HS-5 (cell line): Measurements from ENCODE around the gene UBE2G1.
"Not testable (repeated sequence)": the region's sequence is repeated elsewhere in the genome, so short reads cannot be mapped to it uniquely, and the experiment has no call there.

Experiments used
- DNase-seq: peaks from one replicate; pipeline ENCODE4 v3.0.0-alpha.2; 2012; ENCODE audit warnings: low read depth

The UBE2G1 gene

DNA sequence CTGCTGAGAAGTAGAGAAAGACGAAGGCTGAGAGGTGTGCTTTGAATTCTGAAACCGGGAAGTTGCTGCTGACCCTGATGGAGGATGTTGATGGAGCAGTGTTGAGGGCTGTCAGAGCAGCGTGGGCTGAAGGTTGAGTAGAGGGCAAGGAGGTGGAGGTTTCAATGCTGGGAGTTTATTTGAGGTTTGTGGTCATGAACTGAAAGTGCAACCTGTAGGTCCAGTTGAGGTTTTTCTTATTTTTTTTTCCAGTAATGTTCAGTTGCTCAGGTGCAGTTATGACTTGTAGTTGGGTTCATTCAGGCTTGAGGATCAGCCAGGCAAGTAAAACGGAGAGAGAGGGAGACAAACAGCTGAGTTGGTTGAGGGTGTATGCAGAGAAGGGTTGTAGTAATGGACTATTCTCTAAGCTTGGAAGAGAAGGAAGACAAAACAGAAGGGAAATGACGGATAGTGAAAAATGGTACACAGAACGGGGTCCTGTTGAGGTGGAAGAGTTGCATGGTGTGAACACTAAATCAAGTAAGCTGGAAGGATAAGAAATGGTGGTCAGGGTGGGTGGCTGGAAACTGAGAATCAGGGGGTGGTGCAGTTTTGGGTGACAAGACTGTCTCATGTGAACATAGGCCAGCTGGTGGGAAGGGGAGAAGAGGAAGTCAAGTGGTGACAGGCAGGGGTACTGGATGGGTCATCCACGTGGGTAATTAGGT is 8.7 kb upstream of the UBE2G1 start:
- DNase-seq, result no peak

DNA sequence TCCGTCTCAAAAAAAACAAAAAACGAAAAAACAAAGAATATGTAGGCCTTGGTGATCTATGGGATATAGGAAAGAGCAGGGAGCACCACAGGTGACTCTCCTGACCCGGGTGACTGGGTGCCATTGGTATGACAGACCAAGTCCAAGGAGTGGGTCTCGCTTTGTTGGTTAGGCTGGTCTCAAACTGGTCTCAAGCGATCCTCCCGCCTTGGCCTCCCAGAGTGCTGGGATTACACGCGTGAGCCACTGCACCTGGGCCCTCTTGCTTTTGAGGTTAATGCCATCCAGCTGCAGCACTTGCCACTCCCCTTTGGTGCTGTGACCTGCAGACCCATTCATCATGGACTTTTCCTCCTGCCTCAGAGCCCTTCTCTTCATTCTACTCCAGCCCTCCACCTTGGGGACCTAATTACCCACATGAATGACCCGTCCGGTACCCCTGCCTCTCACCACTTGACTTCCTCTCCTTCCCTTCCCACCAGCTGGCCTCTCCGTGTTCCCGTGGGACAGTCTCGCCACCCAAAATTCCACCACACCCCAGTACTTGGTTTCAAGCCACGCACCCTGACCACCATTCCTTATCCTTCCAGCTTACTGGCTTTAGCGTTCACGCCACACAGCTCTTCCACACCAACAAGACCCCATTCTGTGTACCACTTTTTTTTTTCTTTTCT is 3.2 kb upstream of the UBE2G1 start:
- DNase-seq, result no peak

DNA sequence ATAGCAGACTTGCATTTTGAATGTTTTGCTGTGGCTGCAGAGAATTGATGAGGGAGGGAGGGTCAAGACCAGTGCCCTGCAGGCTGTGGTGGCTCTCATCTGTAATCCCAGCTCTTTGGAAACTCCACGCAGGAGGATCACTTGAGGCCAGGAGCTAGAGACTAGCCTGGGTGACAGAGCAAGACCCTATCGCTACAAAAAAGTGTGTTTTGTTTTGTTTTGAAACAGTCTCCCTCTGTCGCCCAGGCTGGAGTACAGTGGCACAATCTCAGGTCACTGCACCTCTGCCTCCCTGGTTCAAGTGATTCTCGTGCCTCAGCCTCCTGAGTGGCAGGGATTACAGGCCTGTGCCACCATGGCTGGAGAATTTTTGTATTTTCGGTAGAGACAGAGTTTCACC is 1.9 kb upstream of the UBE2G1 start:
- no peak for DNase-seq

DNA sequence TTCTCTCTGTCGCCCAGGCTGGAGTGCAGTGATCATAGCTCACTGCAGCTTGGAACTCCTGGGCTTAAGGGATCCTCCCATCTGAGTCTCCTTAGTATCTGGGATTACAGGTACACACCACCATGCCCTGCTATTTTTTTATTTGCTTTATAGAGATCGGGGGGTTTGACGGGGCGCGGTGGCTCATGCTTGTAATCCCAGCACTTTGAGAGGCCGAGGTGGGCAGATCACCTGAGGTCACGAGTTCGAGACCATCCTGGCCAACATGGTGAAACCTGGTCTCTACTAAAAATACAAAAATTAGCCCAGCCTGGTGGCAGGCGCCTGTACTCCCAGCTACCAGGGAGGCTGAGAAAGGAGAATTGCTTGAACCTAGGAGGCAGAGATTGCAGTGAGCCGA is 702 bp upstream of the UBE2G1 start:
- DNase-seq, result not testable (repeated sequence)

DNA sequence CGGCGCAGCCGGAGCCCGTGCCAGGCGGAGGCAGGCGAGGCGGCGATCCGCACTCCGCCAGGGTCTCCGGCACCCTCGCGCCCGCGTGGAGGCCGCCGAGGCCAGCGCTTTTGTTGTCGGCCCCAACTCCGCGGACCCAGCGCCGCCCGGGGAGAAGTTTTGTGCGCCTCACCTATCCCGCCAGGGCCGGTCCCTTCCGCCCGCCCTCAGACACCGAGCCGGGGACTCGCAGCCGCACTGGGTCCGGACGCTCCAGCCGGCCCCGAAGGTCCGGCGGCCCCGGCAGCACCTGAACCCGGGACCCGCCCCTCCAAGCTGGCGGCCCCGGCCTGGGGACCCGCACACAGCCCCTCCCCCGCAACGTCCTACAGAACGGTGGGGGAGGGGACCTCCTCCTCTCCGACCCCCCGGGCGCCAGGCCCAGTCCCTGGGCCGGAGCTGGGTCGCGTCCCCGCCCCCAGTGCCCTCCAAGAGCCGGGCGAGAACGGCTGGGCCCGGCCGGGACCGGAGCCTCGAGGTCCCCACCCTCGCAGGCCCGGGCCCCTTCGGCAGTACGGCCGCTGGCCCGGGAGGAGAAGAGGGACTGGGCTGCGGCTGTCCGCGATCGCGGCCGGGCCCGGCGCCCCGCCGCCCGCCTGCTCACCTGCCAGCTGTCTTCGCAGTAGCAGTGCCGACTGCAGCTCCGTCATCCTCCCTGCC is 698 bp downstream of the UBE2G1 start:
- DNase-seq, result no peak

DNA sequence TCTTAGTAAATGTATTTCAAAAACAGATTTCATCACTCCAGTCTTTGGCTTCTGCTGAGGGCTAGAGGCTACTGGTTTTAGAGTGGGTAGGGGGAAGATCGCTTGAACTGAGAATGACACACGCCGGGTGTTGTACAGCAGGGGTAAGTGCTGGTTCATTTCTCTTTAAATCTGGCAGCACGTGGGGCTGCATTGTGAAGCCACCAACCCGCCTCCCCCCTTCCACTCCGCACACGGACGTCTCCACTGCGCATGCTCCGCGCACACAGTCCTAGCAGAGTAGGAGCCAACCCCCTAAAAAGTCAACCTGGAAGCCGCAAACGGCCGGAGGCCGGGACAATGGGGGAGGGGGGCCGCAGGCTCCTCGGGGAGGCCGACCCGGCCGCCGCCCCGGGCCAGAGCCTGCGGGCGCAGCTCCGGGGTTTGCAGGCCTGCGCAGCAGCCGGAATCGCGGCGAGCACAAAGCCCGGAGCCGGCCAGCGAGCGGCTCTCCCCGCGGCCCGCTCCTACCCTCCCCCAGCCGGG is 1.3 kb downstream of the UBE2G1 start:
- DNase-seq, result peak; percentile 79

DNA sequence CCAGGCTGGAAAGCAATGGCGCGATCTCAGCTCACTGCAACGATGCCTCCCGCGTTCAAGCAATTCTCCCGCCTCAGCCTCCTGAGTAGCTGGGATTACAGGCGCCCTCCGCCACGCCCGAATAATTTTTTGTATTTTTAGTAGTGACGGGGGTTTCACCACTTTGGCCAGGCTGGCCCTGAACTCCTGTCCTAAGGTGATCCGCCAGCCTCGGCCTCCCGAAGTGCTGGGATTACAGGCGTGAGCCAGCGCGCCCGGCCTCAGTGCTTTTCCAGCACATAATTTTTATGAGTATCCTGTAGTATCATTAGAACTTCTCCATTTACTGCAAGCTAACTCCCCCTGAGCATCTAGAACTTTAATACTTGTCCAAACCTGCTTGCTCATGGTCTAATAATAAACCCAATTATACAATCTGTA is 1.8 kb downstream of the UBE2G1 start:
- no peak for DNase-seq

DNA sequence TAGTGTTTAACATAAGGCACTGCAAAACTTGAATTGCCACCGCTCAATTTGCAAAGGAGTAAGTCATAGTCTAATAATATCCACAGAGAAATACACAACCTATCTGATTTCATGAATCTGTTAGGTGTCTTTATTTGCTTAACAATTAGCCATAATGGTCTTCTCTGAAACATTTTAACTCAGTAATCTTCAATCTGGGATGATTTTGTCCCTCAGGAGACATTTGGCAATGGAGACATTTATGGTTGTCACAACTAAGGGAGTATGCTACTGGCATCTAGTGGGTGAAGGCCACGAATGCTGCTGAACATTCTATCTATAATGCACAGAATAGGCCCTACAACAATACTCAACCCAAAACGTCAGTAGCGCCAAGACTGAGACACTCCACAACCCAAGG is 4.3 kb downstream of the UBE2G1 start:
- no peak for DNase-seq

DNA sequence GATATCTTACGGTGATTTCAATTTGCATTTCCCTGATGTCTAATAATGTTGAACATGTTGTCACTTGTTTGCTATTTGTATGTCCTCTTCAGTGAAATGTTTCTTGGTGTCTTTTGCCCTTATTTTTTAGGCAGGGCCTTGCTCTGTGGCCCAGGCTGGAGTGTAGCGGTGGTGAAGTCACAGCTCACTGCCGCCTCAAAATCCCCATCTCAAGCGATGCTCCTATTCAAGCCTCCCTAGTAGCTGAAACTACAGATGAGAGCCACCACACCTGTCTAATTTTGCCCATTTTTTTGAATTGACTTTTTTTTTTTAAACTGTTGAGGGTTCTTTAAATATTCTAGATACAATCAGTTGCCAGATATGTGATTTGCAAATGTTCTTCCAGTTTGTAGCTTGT is 8.3 kb downstream of the UBE2G1 start:
- no peak for DNase-seq

DNA sequence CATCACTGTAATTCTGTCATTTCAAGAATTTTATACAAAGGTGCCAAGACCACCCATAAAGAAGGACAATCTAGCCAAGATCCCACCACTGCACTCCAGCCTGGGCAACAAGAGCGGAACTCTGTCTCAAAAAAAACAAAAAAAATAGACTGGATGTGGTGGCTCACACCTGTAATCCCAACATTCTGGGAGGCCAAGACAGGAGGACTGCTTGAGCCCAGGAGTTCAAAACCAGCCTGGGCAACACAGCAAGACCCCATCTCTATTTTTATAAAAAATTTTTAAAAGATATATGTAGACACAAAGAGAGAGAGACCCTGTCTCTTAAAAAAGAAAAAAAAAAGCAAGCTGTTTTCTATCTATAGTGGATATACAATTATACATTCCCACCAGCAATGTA is 8.8 kb downstream of the UBE2G1 start:
- no peak for DNase-seq

DNA sequence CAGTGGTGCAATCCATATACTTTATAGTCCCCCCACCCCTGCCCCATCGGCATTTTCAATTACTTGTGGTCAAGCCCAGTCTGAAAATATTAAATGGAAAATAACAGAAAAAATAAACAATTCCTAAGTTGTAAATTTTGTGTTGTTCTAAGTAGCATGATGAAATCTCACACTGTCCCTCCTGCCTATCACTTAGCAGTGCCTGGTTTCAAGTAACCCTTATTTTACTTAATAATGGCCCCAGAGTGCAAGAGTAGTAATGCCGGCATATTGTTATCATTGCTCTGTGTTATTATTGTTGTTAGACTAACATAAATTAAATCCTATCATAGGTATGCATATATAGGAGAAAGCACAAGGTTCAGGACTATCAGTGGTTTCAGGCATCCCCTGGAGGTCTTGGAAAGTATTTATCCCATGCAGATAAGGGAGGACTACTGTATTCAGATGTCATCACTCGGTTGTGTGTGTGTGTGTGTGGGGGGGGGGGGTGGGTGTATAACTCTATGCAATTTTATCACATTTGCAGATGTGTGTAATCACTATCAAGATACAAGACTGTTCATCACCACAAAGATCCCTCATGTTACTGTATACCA is 9.3 kb downstream of the UBE2G1 start:
- DNase-seq, result no peak

DNA sequence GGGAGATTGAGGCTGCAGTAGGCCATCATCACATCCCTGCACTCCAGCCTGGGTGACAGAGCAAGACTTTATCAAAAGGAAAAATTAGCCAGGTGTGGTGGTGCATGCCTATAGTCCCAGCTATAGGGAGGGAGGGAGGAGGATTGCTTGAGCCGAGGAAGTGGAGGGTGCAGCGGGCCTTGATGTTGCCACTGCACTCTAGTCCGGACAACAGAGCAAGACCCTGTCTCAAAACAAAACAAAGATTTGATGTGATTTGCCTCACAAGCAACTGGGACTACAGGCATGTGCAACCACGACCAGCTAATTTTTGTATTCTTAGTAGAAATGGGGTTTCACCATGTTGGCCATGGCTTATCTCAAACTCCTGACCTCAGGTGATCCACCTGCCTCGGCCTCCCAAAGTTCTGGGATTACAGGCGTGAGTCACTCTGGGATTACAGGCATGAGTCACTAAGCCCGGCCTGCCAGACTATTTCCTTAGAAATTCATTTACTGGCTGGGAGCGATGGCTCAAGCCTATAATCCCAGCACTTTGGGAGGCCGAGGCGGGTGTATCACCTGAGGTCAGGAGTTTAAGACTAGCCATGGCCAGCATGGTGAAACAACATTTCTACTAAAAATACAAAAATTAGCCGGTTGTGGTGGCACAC is 11.5 kb downstream of the UBE2G1 start:
- no peak for DNase-seq

DNA sequence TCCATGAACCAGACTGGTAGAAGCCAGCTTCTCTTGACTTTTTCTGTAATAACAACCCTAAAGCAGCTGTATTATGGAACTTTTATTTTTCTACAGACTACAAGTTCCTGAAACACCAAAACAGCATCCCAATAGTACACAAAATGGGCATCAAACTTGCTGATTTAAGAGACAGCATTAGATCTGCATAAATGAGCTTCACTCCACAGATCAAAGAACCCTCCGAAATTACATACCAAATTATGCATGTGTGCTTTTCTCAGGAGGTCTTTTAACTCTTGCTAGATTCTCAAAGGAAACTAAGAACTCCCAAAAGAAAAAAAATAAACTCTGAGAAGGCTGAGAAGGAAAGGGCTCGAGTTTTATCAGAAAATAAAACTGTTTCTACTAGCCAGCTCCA is 12.3 kb downstream of the UBE2G1 start:
- DNase-seq, result no peak

DNA sequence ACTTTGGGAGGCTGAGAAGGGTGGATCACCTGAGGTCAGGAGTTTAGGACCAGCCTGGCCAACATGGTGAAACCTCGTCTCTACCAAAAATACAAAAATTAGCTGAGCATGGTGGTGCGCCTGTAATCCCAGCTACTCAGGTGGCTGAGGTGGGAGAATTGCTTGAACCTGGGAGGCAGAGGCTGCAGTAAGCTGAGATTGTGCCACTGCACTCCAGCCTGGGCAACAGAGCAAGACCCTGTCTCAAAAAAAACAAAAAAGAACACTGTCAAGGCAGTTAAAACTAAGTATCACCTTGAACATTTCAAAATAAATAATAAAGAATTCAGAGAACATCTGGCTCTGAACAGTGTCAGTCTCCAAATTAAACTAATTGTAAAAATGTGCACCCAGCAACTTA is 16.3 kb downstream of the UBE2G1 start:
- not testable (repeated sequence) for DNase-seq

DNA sequence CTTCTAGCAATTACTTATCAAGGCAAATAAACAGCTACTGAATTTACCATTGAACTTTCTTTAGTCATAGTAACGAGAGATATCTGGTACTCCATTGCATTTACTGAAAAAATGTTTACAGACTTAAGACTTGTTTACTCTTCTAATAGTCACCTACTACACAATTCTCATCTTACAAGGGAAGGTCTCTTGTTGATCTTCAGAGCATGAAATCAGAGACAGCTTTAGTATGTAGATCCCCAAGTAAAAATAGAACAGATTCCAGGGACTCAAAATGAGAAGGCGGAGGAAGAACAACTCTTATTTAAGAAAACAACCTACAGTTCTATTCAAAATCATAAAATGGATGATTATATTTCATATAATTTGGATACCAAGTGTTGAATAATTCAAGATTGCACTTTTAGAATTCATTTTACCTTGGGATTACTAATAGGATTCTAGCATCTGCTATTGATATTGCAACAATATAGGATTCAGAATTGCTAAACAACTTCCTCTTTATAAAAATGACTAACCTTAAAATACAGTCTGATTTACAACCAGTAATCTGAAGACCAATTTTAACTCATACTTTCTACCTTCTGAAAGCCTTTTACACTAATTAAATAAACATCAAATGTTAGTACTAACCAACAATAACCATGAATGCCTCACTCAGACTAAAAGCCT is 20.8 kb downstream of the UBE2G1 start:
- no peak for DNase-seq

DNA sequence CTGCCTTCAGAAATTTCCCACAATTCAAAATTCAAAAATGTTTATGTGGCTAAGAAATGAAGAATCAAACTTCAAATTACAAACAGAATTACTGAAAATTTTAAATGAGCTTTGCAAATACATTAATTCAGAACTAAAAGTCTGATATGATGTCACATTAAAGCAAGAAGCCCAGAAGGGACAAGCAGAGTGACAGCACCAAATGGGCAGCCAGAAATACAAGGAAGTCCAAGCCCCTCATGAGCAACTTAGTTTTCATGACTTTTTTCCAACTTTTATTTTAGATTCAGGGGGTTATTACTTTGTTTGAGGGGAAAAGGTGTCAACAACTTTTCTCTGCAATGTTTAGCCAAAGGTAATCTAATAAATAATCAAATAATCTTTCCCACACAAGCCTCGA is 21.5 kb downstream of the UBE2G1 start:
- no peak for DNase-seq

DNA sequence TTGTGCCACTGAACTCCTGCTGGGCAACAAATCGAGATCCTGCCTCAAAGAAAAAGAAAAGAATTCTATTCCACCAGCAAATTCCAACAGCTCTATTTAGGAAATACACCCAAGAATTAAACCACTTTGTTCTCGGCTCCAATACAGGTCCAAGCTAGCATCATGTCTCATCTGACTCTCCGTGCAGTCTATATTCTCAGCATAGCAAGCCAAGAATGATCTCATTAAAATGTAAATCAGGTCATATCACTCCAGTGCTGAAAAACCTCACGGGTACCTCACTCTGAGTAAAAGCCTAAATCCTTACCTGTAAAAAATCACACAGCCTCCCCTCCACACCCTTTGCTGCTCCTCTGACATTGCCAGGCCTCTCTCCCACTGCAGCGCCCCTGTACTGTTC is 23.9 kb downstream of the UBE2G1 start:
- DNase-seq, result no peak

DNA sequence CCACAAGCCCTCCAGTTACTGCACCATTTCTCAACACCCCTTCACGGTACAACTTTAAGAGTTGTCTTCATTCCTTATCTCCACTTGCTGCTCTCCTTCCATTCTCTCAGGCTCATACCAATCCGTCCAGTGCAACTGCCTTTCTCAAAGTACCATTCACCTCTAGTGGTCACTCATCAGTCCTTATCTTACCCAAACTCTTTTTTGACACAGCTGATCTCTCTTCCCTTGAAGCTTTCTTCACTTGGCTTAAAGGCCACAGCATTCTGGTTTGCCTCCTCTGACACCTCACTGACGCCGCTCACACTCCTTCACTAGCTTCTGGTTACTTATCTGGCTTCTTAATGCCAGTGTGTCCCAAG is 24.9 kb downstream of the UBE2G1 start:
- no peak for DNase-seq

DNA sequence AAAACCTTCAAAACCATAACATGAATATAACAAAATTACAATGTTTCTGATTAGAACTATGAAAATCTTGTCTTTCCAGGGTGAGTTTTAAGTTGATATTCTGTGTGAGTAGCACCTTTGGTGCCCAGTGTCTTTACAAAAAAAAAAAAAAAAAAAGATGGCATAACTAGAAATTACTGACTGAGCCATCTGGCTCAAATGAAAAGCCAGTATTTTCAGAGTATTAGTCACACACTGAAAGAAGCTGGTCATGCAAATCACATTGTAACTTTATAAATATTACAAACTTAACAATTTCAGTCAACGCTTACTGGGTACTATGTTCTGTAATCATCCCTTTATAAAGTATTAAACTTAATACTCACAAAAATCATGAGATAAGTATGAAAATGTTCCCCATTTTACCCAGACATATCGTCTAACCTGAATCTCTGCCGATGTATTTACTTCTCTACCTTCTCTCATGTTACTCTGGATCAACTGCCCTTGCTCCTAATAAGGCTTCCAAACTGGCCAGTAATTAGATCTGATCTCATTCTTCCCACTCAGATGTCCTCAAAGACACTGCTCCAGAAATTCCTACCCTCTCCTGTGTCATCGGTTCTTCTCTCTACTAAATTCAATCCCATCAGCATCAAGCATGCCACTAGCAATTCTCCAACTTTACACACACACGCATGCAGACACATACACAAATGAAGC is 25.4 kb downstream of the UBE2G1 start:
- no peak for DNase-seq

DNA sequence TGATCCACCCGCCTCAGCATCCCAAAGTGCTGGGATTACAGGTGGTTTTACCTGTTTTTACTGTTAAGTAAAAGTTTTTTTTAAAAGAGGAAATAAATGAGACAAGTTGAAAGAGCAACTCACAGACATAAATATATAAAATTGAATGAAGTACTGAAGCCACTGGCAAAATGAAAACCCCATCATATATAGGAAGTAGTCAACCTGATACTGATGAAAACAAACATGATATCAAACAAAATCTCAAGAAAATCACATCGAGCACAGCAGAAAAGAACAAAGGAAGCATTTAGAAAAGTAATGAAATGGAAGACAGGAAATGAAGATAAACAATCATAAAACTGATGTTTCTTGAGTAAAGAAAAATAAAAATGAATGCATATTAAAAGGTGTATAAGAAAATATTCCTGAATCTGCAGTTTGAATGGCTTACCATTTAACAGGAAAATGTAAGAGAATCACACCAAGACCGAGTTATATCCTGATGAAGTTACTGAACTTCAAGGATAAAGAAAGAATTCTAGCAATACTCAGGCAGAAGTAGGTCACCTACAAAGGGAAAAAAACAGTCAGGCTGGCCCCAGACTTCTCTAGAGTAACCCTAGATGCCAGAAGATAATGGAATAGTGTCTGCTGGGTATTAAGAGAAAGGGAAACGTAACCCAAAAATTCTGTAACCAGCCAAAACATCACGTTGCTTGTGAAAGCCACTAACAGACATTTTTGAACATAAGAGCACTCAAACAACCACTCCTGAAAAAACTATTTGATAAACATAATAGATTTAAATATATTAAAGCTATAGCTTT is 31.5 kb downstream of the UBE2G1 start:
- DNase-seq, result no peak
